Neural cell (in vitro differentiated cells): Measurements from ENCODE around the gene SETBP1.

Experiments used
- EP300 ChIP-seq: fragments of 450-650 bp; conservative IDR thresholded peaks from 2 replicates; pipeline ENCODE4 v1.6.1; 2014; ENCODE audit warnings: antibody characterized with exemption, mild to moderate bottlenecking, moderate library complexity; ENCODE audit not compliant: poor library complexity, severe bottlenecking
- EZH2 ChIP-seq: fragments of 200-600, 300-800 bp; shearing (Covaris generic), sonication (generic); IDR thresholded peaks from 2 replicates; pipeline ENCODE4 v1.6.1; 2014; ENCODE audit warnings: antibody characterized with exemption, low read length, borderline replicate concordance, mild to moderate bottlenecking; ENCODE audit not compliant: insufficient read depth, poor library complexity, severe bottlenecking
- POLR2AphosphoS5 ChIP-seq: IDR thresholded peaks from 2 replicates; pipeline ENCODE4 v1.6.1; 2012
- SMC3 ChIP-seq: fragments of 450-650 bp; conservative IDR thresholded peaks from 2 replicates; pipeline ENCODE4 v1.6.1; 2014; ENCODE audit warnings: antibody characterized with exemption, mild to moderate bottlenecking, moderate library complexity; ENCODE audit not compliant: poor library complexity
- TAF1 ChIP-seq: IDR thresholded peaks from 2 replicates; pipeline ENCODE4 v1.6.1; 2012; ENCODE audit warnings: low read depth
- TF ChIP-seq, protein P1 (sequence below): fragments of 450-650 bp; IDR thresholded peaks from 2 replicates; pipeline ENCODE4 v1.5.1; 2014; ENCODE audit warnings: antibody characterized with exemption, mild to moderate bottlenecking, moderate library complexity; ENCODE audit not compliant: poor library complexity, severe bottlenecking
- TF ChIP-seq, protein P2 (sequence below): IDR thresholded peaks from 2 replicates; pipeline ENCODE4 v1.6.1; 2012; ENCODE audit warnings: borderline replicate concordance

DNA sequence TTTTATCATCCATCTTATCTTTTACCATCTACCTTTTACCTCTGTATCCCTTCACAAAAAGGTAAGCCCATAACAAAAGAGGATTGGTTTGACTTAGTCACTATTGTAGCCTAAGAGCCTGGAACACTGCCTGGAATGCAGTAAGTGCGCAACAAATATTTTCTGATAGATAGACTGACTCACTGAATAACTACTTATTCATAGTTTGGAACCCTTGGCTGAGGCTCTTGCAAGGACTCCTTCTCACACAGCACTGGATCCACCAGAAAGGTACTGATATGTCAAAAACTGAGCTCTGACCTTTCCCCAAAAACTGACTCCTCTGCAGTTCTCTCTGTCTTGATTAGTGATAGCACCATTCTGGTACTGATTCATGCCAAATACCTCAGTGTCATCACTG lies 426.7 kb downstream of the SETBP1 start:
- TF ChIP-seq, protein P1, sequence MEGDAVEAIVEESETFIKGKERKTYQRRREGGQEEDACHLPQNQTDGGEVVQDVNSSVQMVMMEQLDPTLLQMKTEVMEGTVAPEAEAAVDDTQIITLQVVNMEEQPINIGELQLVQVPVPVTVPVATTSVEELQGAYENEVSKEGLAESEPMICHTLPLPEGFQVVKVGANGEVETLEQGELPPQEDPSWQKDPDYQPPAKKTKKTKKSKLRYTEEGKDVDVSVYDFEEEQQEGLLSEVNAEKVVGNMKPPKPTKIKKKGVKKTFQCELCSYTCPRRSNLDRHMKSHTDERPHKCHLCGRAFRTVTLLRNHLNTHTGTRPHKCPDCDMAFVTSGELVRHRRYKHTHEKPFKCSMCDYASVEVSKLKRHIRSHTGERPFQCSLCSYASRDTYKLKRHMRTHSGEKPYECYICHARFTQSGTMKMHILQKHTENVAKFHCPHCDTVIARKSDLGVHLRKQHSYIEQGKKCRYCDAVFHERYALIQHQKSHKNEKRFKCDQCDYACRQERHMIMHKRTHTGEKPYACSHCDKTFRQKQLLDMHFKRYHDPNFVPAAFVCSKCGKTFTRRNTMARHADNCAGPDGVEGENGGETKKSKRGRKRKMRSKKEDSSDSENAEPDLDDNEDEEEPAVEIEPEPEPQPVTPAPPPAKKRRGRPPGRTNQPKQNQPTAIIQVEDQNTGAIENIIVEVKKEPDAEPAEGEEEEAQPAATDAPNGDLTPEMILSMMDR: no peak
- TF ChIP-seq, protein P2, sequence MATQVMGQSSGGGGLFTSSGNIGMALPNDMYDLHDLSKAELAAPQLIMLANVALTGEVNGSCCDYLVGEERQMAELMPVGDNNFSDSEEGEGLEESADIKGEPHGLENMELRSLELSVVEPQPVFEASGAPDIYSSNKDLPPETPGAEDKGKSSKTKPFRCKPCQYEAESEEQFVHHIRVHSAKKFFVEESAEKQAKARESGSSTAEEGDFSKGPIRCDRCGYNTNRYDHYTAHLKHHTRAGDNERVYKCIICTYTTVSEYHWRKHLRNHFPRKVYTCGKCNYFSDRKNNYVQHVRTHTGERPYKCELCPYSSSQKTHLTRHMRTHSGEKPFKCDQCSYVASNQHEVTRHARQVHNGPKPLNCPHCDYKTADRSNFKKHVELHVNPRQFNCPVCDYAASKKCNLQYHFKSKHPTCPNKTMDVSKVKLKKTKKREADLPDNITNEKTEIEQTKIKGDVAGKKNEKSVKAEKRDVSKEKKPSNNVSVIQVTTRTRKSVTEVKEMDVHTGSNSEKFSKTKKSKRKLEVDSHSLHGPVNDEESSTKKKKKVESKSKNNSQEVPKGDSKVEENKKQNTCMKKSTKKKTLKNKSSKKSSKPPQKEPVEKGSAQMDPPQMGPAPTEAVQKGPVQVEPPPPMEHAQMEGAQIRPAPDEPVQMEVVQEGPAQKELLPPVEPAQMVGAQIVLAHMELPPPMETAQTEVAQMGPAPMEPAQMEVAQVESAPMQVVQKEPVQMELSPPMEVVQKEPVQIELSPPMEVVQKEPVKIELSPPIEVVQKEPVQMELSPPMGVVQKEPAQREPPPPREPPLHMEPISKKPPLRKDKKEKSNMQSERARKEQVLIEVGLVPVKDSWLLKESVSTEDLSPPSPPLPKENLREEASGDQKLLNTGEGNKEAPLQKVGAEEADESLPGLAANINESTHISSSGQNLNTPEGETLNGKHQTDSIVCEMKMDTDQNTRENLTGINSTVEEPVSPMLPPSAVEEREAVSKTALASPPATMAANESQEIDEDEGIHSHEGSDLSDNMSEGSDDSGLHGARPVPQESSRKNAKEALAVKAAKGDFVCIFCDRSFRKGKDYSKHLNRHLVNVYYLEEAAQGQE: no peak
- TF ChIP-seq EZH2: no peak
- no peak for TF ChIP-seq POLR2AphosphoS5
- no peak for TF ChIP-seq SMC3
- TF ChIP-seq TAF1: no peak
- no peak for TF ChIP-seq EP300
